Measurements from ENCODE around the gene GULP1. TPM values are rescaled to one million over a fixed set of nuclear protein-coding genes. Genes with fewer than 3 reads are reported as not detected.
"Not testable (repeated sequence)": the region's sequence is repeated elsewhere in the genome, so short reads cannot be mapped to it uniquely, and the experiment has no call there.

GULP1 gene
- total and polyA plus RNA-seq, 12 donors: 5.8 to 122 (median 51.5) TPM

GRCh38 chr2:188529710-188530109, 238.0 kb downstream of the GULP1 start:
- DNase-seq: no peak
- no peaks in the 10 kb centered on the region for H3K36me3 ChIP-seq (replicated peaks in 1 of 2)
- 85 to 89% (median 86%) methylated on average over 1 of the region's 1 CpG for WGBS, 4 donors
- H3K27me3 ChIP-seq: no peaks in the 10 kb centered on the region
- intact Hi-C loops (cut with DNase I): no loop called here
- H3K4me1 ChIP-seq (replicated peaks in 1 of 2): peaks cover 0 to 15% of the 10 kb centered on the region in 2 donors
- H3K9me3 ChIP-seq (replicated peaks in 1 of 3): no peaks in the 10 kb centered on the region
- no peak overlapping the region for H3K4me3 ChIP-seq
- no peak for TF ChIP-seq POLR2A (IDR thresholded peaks at IDR 0.05)
- TF ChIP-seq, protein P1, sequence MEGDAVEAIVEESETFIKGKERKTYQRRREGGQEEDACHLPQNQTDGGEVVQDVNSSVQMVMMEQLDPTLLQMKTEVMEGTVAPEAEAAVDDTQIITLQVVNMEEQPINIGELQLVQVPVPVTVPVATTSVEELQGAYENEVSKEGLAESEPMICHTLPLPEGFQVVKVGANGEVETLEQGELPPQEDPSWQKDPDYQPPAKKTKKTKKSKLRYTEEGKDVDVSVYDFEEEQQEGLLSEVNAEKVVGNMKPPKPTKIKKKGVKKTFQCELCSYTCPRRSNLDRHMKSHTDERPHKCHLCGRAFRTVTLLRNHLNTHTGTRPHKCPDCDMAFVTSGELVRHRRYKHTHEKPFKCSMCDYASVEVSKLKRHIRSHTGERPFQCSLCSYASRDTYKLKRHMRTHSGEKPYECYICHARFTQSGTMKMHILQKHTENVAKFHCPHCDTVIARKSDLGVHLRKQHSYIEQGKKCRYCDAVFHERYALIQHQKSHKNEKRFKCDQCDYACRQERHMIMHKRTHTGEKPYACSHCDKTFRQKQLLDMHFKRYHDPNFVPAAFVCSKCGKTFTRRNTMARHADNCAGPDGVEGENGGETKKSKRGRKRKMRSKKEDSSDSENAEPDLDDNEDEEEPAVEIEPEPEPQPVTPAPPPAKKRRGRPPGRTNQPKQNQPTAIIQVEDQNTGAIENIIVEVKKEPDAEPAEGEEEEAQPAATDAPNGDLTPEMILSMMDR (IDR thresholded peaks at IDR 0.05): no peak
- H3K27ac ChIP-seq: no peak overlapping the region

DNA sequence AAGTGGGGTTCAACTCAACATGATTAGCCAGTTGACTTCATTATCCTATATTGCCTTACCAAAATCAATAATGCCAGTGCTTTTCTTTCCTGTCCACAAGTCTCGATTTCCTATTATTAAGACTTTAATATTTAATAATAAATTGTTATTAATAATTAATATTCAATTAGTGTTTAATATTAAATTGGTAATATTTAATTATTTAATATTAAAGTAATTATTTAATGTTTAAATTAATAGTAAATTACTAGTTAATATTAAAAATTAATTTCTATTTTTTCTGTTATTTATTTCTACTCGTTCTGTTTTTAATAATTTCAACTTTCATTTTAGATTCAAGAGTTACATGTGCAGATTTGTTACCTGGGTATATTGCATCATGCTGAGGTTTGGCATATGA, 243.2 kb downstream of the GULP1 start:
- no peak for DNase-seq
- Histone ChIP-seq H3K36me3 (replicated peaks in 1 of 2) (no peaks in the 10 kb centered on the region), H3K27me3 (no peaks in the 10 kb centered on the region), H3K4me3 (no peak overlapping the region), H3K9me3 (replicated peaks in 1 of 3) (no peaks in the 10 kb centered on the region), H3K4me1 (replicated peaks in 1 of 2) (no peaks in the 10 kb centered on the region), H3K27ac (no peak overlapping the region)
- WGBS, 4 donors: 93 to 98% (median 96%) methylated on average over 2 of the region's 2 CpGs
- intact Hi-C loops (cut with DNase I): no loop called here
- TF ChIP-seq POLR2A (IDR thresholded peaks at IDR 0.05): no peak

GRCh38 chr2:188551671-188552070, 260.0 kb downstream of the GULP1 start:
- intact Hi-C loops (cut with DNase I): no loop called here

GRCh38 chr2:188557081-188557480, 265.4 kb downstream of the GULP1 start:
- no peaks in the 10 kb centered on the region for H3K27me3 ChIP-seq
- 85 to 100% (median 95%) methylated on average over 1 of the region's 1 CpG for WGBS, 4 donors
- DNase-seq: no peak
- no peak overlapping the region for H3K4me3 ChIP-seq
- peaks cover 0 to 9% (median 0%) of the 10 kb centered on the region in 3 donors for H3K9me3 ChIP-seq (replicated peaks in 1 of 3)
- TF ChIP-seq, protein P1 (IDR thresholded peaks at IDR 0.05): no peak
- TF ChIP-seq POLR2A (IDR thresholded peaks at IDR 0.05): no peak
- H3K4me1 ChIP-seq (replicated peaks in 1 of 2): no peaks in the 10 kb centered on the region
- H3K27ac ChIP-seq: no peak overlapping the region
- no peaks in the 10 kb centered on the region for H3K36me3 ChIP-seq (replicated peaks in 1 of 2)
- intact Hi-C loops (cut with DNase I): no loop called here

More at GRCh38 chr2:188551671-188552070, 260.0 kb downstream of the GULP1 start:
- no peaks in the 10 kb centered on the region for H3K4me1 ChIP-seq (replicated peaks in 1 of 2)
- 85 to 88% (median 87%) methylated on average over 3 of the region's 3 CpGs for WGBS, 4 donors
- TF ChIP-seq, protein P1 (IDR thresholded peaks at IDR 0.05): no peak
- no peak for TF ChIP-seq POLR2A (IDR thresholded peaks at IDR 0.05)
- DNase-seq: no peak
- no peak overlapping the region for H3K27ac ChIP-seq
- no peak overlapping the region for H3K4me3 ChIP-seq
- peaks cover 0 to 9% (median 0%) of the 10 kb centered on the region in 3 donors for H3K9me3 ChIP-seq (replicated peaks in 1 of 3)
- H3K27me3 ChIP-seq: no peaks in the 10 kb centered on the region
- H3K36me3 ChIP-seq (replicated peaks in 1 of 2): no peaks in the 10 kb centered on the region

DNA sequence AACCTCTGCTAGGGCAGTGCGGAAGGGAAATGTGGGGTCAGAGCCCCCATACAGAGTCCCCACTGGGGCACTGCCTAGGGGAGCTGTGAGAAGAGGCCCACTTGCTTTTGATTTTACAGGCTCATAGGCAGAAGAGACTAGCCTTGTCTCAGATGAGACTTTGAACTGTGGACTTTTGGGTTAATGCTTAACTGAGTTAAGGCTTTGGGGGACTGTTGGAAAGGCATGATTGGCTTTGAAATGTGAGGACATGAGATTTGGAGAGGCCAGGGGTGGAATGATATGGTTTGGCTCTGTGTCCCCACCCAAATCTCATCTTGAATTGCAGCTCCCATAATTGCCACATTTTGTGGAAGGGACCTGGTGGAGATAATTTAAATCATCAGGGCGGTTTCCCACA, 267.8 kb downstream of the GULP1 start:
- H3K9me3 ChIP-seq (replicated peaks in 1 of 3); intact Hi-C loops (cut with DNase I); H3K27me3 ChIP-seq; H3K4me3 ChIP-seq; H3K4me1 ChIP-seq (replicated peaks in 1 of 2); DNase-seq; H3K36me3 ChIP-seq (replicated peaks in 1 of 2); H3K27ac ChIP-seq: not testable (repeated sequence)
- WGBS, 4 donors: 95 to 100% (median 99%) methylated on average over 2 of the region's 2 CpGs

Data from adrenal gland (tissue), 12 donors.